CD4-positive, alpha-beta T cell treated with Interleukin-4 for 4 hours (primary cell): Measurements from ENCODE around the gene RPUSD4.
"Not testable (repeated sequence)": the region's sequence is repeated elsewhere in the genome, so short reads cannot be mapped to it uniquely, and the experiment has no call there.

Experiments used
- DNase-seq: peaks from one replicate; pipeline ENCODE4 v3.0.0-alpha.2; 2020

The RPUSD4 gene

GRCh38 chr11:126211236-126212088 is at the start of gene RPUSD4, which contains the start of gene FAM118B:
RPUSD4 (minus strand) TSS chr11:126211650; CDS start chr11:126211638, 12 bp downstream.
FAM118B (plus strand) TSS chr11:126211782; CDS start chr11:126235002, 23,220 bp downstream.
- peak; percentile 96 for DNase-seq

- DNase-seq: no peak
Observed at GRCh38 chr11:126257764-126258163, 46.3 kb upstream of the RPUSD4 start.

- DNase-seq: no peak
Observed at GRCh38 chr11:126257144-126257543, 45.7 kb upstream of the RPUSD4 start.

GRCh38 chr11:126256216-126256615 is 44.8 kb upstream of the RPUSD4 start:
- DNase-seq: no peak

GRCh38 chr11:126255507-126255906 is 44.1 kb upstream of the RPUSD4 start:
- not testable (repeated sequence) for DNase-seq

GRCh38 chr11:126254819-126255218 is 43.4 kb upstream of the RPUSD4 start:
- no peak for DNase-seq

- DNase-seq: no peak
Observed at GRCh38 chr11:126253265-126253664, 41.8 kb upstream of the RPUSD4 start.

GRCh38 chr11:126246636-126247035 is 35.2 kb upstream of the RPUSD4 start:
- DNase-seq: no peak

- no peak for DNase-seq
Observed at GRCh38 chr11:126233391-126233790, 21.9 kb upstream of the RPUSD4 start.

GRCh38 chr11:126232683-126233082 is 21.2 kb upstream of the RPUSD4 start:
- DNase-seq: no peak

GRCh38 chr11:126231725-126232459 is 20.4 kb upstream of the RPUSD4 start:
- DNase-seq: no peak

- no peak for DNase-seq
Observed at GRCh38 chr11:126229858-126230540, 18.5 kb upstream of the RPUSD4 start.

- DNase-seq: no peak
Observed at GRCh38 chr11:126226334-126227084, 15.1 kb upstream of the RPUSD4 start.

GRCh38 chr11:126225295-126225665 is 13.8 kb upstream of the RPUSD4 start:
- DNase-seq: no peak

GRCh38 chr11:126224647-126225294 is 13.3 kb upstream of the RPUSD4 start:
- DNase-seq: no peak

- DNase-seq: no peak
Observed at GRCh38 chr11:126219547-126219946, 8.1 kb upstream of the RPUSD4 start.

- DNase-seq: no peak
Observed at GRCh38 chr11:126217491-126217890, 6.0 kb upstream of the RPUSD4 start.

GRCh38 chr11:126216526-126217305 is 5.3 kb upstream of the RPUSD4 start:
- DNase-seq: no peak

GRCh38 chr11:126214841-126215240 is 3.4 kb upstream of the RPUSD4 start:
- DNase-seq: no peak

- DNase-seq: no peak
Observed at GRCh38 chr11:126214441-126214840, 3.0 kb upstream of the RPUSD4 start.

GRCh38 chr11:126212089-126212660 is 725 bp upstream of the RPUSD4 start:
- DNase-seq: no peak
